MM.1S (cell line): ENCODE measurements around the gene IQCK.

Experiments used
- EZH2 ChIP-seq: fragments of 300-600 bp; sonication (generic); optimal IDR thresholded peaks from 2 replicates; pipeline ENCODE3; 2017; ENCODE audit warnings: low read depth, mild to moderate bottlenecking, antibody characterized with exemption, low read length, mixed read lengths
- EZH2phosphoT487 ChIP-seq: fragments of 300-600 bp; sonication (generic); IDR thresholded peaks from 2 replicates; pipeline ENCODE4 v1.6.1; 2018; ENCODE audit warnings: antibody characterized with exemption, low read length
- TF ChIP-seq, protein P1 (sequence below): fragments of 300-600 bp; sonication (generic); IDR thresholded peaks from 2 replicates; pipeline ENCODE4 v1.5.1; 2016; ENCODE audit warnings: antibody characterized with exemption, low read length, mixed read lengths

- TF ChIP-seq, protein P1, sequence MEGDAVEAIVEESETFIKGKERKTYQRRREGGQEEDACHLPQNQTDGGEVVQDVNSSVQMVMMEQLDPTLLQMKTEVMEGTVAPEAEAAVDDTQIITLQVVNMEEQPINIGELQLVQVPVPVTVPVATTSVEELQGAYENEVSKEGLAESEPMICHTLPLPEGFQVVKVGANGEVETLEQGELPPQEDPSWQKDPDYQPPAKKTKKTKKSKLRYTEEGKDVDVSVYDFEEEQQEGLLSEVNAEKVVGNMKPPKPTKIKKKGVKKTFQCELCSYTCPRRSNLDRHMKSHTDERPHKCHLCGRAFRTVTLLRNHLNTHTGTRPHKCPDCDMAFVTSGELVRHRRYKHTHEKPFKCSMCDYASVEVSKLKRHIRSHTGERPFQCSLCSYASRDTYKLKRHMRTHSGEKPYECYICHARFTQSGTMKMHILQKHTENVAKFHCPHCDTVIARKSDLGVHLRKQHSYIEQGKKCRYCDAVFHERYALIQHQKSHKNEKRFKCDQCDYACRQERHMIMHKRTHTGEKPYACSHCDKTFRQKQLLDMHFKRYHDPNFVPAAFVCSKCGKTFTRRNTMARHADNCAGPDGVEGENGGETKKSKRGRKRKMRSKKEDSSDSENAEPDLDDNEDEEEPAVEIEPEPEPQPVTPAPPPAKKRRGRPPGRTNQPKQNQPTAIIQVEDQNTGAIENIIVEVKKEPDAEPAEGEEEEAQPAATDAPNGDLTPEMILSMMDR, result no peak
- TF ChIP-seq EZH2, result no peak
- no peak for TF ChIP-seq EZH2phosphoT487
These were observed 99.8 kb downstream of the IQCK start for GRCh38 chr16:19817875-19818274.
